HUES64 (cell line): ENCODE data around the gene TAX1BP1.

Source experiments
- H3K27ac ChIP-seq: 2 replicates; pipeline ENCODE4 v1.7.0; 2013; ENCODE audit warnings: low read depth, low read length, inconsistent platforms
- H3K27me3 ChIP-seq: 2 replicates; pipeline ENCODE4 v1.6.1; 2013; ENCODE audit warnings: mild to moderate bottlenecking, low read length; ENCODE audit not compliant: insufficient read depth
- H3K36me3 ChIP-seq: 2 replicates; pipeline ENCODE4 v1.6.1; 2013; ENCODE audit warnings: mild to moderate bottlenecking, low read length; ENCODE audit not compliant: insufficient read depth
- H3K4me1 ChIP-seq: 2 replicates; pipeline ENCODE4 v1.6.1; 2013; ENCODE audit warnings: mild to moderate bottlenecking, low read length, moderate library complexity; ENCODE audit not compliant: insufficient read depth
- H3K4me3 ChIP-seq: 2 replicates; pipeline ENCODE4 v1.5.1; 2013; ENCODE audit warnings: mild to moderate bottlenecking, low read length, moderate library complexity
- H3K9ac ChIP-seq: 2 replicates; pipeline ENCODE4 v1.6.1; 2013; ENCODE audit warnings: mild to moderate bottlenecking, low read depth, low read length
- H3K9me3 ChIP-seq: 2 replicates; pipeline ENCODE4 v1.6.1; 2013; ENCODE audit warnings: low read depth, low read length; ENCODE audit not compliant: insufficient read depth
- WGBS: fragments of 150-250, 120-280 bp; methylation state at CpG from one replicate; pipeline ENCODE4 v1.1.7; 2013; ENCODE audit warnings: missing lambda C conversion rate; 5-methylcytosine and 5-hydroxymethylcytosine counted together

The TAX1BP1 gene

DNA sequence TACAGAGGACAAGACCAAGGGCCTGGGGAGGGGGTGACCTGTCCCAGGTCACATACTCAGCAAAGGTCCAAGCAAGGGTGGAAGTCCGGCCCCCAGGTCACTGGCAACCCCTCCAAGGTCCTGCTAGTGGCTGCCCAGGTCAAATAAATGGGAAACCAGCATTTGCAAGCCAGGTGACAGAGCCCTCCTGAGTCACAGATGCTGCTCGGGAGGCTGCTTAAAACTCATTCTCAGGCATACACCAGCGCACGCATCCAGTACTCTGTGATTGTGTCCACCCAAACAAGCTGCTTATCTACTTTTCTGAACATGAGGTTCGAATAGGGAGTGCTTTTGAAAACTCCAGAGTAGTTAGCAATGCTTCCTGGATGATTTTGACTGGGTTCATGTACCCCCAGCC lies 130.6 kb downstream of the TAX1BP1 start:
- Histone ChIP-seq H3K4me3 (no peak overlapping the region), H3K9me3 (no peaks in the 10 kb centered on the region), H3K9ac (no peak overlapping the region), H3K27me3 (no peaks in the 10 kb centered on the region), H3K27ac (no peak overlapping the region), H3K36me3 (no peaks in the 10 kb centered on the region), H3K4me1 (peaks cover 9% of the 10 kb centered on the region; the same call in 1 of the 2 replicates)
- WGBS, result 92% methylated on average over 5 of the region's 5 CpGs

DNA sequence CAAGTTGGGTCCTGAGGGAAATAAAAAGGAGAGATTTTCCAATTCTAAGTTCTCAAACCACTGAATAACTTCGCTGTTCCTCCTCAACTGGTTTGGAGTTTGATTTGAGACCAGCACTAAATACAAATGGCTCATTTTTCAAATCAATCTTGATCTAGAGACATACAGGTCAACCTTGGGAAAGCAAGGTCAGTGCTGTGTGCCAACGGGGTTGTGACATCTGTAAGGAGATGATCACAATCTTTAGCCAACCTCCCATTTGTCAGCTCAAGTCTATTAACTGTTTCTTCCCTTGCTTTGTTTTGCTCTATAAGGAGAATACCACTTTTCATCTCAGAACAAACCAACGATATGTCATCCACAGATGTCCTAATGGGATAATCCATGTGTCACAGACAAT lies 131.1 kb downstream of the TAX1BP1 start:
- Histone ChIP-seq H3K27me3 (no peaks in the 10 kb centered on the region), H3K9ac (no peak overlapping the region), H3K27ac (no peak overlapping the region), H3K36me3 (no peaks in the 10 kb centered on the region), H3K4me3 (no peak overlapping the region), H3K9me3 (no peaks in the 10 kb centered on the region), H3K4me1 (peaks cover 9% of the 10 kb centered on the region; the same call in 1 of the 2 replicates)
- WGBS, result 94% methylated on average over 3 of the region's 3 CpGs

DNA sequence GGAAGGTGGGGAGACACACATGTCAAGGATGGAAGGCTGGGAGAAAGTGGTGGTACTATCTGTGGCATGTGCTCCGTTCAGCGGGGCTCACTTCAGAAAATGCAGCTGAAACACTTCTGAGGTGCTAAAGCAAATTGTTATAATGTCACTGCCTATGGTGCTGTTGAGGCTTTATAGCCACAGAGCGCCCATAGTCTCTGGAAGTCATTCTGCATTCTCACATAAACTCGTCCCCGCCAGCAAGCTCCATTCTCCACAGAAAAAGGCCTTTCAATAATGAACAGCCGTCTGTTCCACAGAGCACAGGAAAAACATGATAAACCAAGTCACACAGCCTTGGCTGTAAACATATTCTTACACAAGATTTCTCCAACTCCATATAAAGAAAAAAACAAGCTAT lies 131.9 kb downstream of the TAX1BP1 start:
- Histone ChIP-seq H3K27me3 (no peaks in the 10 kb centered on the region), H3K4me3 (no peak overlapping the region), H3K4me1 (peaks cover 9% of the 10 kb centered on the region; the same call in 1 of the 2 replicates), H3K36me3 (no peaks in the 10 kb centered on the region), H3K9me3 (no peaks in the 10 kb centered on the region), H3K27ac (no peak overlapping the region), H3K9ac (no peak overlapping the region)
- whole genome bisulfite sequencing, result 88% methylated on average over 6 of the region's 6 CpGs

DNA sequence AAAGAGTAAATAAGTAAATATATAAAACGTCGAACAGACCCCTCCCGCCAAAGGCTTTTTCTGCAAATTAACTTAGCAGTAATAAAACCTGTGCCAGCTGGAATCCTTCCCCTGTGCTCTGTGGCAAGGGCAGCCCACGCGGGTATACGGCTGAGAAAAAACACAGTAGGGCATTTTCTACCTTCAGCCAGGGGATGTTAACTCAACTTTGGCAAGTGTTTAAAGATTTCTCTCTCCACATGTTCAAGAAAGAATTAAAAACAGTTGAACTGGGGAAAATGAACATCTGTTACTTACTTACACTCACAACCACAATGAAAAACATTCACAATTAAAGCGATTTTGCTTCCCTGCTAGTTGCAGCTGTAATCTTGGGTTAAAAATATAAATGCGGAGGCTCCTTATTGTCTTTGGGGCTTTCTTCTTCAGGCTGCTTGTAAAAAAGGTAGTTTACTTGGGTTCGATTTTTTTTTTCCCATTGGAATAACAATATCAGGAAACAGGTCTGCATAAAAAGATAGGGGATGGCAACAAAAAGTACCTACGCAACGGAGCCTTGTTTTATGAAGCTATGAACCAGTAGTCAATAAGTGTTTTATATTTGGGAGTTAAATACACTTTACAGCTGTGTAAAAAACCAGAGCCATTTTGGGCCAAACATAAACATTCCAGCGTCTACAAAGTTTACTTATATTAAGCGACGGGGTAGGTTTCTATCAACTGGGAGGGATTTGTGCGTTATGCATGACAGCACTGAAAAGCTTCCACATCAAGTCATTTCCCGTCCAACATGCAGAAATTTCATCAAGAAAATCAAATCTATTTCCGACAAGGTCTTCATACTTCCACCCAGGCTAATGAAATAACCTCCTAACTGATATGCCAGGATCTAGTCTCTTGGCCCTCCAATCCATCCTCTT lies 132.7 kb downstream of the TAX1BP1 start:
- Histone ChIP-seq H3K36me3 (no peaks in the 10 kb centered on the region), H3K27ac (no peak overlapping the region), H3K9me3 (no peaks in the 10 kb centered on the region), H3K27me3 (no peaks in the 10 kb centered on the region), H3K4me1 (peaks cover 9% of the 10 kb centered on the region; the same call in 1 of the 2 replicates), H3K9ac (no peak overlapping the region), H3K4me3 (no peak overlapping the region)
- 92% methylated on average over 17 of the region's 17 CpGs for WGBS

DNA sequence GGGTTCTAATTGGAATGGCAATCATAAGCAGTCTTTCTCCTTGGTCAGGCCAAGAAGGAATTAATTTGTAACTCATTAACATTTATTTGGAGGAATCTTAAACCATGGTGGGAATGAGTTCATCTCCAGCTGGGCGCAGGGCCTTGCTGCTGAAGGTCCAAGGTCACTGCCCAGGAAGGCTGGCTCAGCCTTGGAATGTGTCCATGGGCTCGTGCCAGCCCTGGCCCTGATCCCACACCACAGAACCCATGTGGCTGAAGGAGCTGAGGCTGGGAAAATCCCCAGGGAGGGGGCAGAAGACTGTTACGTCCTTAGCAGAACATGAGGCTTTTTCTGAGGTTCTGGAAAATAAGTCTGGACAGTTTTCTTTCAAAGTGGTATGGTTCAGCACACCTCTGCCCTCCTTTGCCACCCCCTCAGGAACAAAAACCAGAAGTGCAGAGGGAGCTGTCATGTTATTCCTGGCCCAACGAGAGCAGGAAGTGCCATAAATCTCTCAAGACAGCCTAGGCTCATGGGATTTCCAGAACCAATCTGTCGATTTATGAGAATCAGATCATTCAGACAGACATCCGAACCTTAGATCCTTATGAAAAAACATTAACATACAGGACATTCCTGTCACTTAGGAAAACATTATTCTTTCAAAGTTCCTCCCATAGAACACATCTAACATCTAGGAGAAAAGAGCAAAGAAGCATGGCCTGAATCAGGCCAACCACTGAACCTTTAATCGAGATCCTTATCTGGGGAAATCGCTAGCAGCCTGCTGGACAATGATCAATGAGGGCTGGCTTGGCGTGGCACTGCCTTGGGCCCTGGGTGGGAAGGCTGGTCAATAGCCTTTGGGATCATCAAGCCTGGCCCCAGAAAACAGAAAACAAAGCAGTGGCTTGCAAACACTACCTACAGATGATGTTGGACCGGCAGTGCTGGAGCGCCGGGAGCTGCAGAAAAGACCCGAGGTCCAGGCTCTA lies 134.3 kb downstream of the TAX1BP1 start:
- Histone ChIP-seq H3K27me3 (no peaks in the 10 kb centered on the region), H3K4me3 (no peak overlapping the region), H3K9me3 (no peaks in the 10 kb centered on the region), H3K36me3 (no peaks in the 10 kb centered on the region), H3K9ac (no peak overlapping the region), H3K27ac (no peak overlapping the region), H3K4me1 (peaks cover 9% of the 10 kb centered on the region; the same call in 1 of the 2 replicates)
- 90% methylated on average over 13 of the region's 13 CpGs for WGBS

DNA sequence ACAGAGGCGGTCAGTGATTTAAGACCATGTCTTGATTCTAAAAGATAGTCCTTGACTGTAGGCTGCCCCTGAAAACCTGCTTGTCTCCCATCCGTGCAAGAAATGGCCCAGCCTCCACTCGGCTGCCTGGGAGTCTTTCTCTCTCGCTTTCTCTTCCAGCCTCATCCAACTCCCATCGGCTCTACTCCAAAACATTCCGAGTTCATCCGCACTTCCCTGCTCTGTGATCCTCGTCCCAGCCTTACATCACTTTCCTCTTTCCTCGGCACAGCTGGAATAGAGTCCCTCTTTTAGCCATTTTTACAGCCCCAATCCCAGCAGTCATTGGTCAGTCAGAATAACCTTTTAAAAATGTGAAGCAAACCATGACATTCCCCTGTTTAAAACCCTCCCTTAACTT lies 135.1 kb downstream of the TAX1BP1 start:
- Histone ChIP-seq H3K27ac (no peak overlapping the region), H3K9me3 (no peaks in the 10 kb centered on the region), H3K9ac (no peak overlapping the region), H3K4me3 (no peak overlapping the region), H3K27me3 (no peaks in the 10 kb centered on the region), H3K36me3 (no peaks in the 10 kb centered on the region), H3K4me1 (peaks cover 9% of the 10 kb centered on the region; the same call in 1 of the 2 replicates)
- whole genome bisulfite sequencing, result 94% methylated on average over 9 of the region's 9 CpGs

DNA sequence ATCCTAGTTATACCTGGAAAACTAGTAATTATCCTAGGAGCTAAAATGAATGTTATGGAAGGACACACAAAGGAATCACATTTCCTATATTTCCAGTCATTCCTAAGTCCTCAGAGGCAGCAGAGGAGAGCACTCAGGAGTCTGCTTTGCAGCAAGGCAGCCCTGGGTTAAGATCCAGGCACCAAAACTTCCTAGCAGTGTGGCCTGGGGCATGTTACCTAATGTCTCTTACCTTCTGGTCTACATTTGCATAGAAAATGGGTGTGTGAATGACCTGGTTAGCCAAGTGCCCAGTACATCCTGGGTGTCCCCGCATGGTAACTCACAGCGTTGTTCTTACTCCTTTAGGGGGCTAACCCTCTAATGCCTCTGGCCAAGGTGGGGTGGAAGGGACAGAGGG lies 135.9 kb downstream of the TAX1BP1 start:
- Histone ChIP-seq H3K9ac (no peak overlapping the region), H3K27ac (no peak overlapping the region), H3K27me3 (no peaks in the 10 kb centered on the region), H3K9me3 (no peaks in the 10 kb centered on the region), H3K36me3 (no peaks in the 10 kb centered on the region), H3K4me1 (peaks cover 9% of the 10 kb centered on the region; the same call in 1 of the 2 replicates), H3K4me3 (no peak overlapping the region)
- 97% methylated on average over 2 of the region's 2 CpGs for WGBS

DNA sequence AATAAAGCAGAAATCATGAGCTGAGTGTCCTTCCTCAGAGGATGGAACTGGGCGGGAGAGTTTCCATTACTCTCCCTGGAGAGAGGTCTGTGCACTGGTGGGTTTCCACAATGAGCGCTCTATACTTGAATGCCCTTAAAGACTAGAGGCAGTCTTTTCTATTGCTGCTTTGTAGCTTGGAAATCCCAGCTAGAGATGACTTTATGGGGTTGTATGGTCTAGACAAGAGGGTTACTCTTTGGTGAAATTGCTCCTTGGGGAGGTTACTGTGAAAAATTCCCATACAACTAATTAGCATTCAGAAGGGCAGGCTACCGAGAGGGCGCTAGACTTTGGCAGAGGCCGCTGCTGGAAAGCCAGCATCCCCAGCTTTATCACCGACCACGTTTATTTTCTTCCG lies 136.8 kb downstream of the TAX1BP1 start:
- H3K27me3 ChIP-seq, result no peaks in the 10 kb centered on the region
- WGBS, result 97% methylated on average over 8 of the region's 8 CpGs

More for the DNA sequence above, 136.8 kb downstream of the TAX1BP1 start:
- Histone ChIP-seq H3K36me3 (no peaks in the 10 kb centered on the region), H3K27ac (no peak overlapping the region), H3K4me1 (peaks cover 9% of the 10 kb centered on the region; the same call in 1 of the 2 replicates), H3K9ac (no peak overlapping the region), H3K9me3 (no peaks in the 10 kb centered on the region), H3K4me3 (no peak overlapping the region)
